GM19467 (cell line): ENCODE measurements around the gene TCEA3.
"Not testable (repeated sequence)": the region's sequence is repeated elsewhere in the genome, so short reads cannot be mapped to it uniquely, and the experiment has no call there.

Source experiments
- ATAC-seq: cut with Tn5 transposase; IDR thresholded peaks from one replicate; pipeline ENCODE4 v1.9.1; 2021; ENCODE audit warnings: mild to moderate bottlenecking, moderate library complexity; ENCODE audit not compliant: unreplicated experiment

Gene TCEA3

DNA sequence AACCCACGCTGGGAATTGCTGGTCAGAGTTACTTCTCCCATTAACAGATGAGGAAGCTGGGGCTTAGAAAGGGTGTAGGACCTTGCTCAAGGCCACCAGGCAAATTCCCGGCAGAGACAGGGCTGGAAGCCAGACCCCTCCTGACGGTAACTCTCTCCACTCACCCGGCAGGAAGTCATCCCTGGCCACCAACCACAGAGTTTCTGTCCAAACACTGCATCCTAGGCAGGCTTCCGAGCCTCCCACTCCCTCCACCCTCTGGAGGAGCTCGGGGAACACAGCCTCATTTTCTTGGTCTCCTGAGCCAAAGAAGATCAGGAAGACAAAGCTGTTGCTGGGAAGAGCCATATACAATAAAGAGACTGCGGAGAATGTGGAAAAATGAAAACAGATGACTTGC lies 29.9 kb downstream of the TCEA3 start:
- ATAC-seq, result no peak

DNA sequence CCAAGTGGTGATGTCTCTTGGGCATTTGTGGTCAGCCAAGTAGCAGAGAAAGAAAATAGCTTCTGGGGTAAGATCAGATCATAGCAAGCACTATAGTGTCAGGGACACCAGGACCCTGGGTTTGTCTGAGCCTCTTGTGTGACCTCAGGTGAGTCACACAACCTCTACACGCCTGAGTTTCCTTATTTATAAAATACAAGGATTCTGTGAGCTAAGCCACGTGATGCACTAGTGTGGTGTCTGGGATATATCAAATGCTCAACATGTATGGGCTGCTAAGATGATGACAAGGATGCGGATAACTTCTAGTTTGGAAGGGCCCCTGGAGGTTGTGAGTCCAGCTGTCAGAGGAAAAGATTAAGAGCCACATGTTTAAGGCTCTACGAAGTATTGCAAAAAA lies 30.4 kb downstream of the TCEA3 start:
- ATAC-seq, result no peak

DNA sequence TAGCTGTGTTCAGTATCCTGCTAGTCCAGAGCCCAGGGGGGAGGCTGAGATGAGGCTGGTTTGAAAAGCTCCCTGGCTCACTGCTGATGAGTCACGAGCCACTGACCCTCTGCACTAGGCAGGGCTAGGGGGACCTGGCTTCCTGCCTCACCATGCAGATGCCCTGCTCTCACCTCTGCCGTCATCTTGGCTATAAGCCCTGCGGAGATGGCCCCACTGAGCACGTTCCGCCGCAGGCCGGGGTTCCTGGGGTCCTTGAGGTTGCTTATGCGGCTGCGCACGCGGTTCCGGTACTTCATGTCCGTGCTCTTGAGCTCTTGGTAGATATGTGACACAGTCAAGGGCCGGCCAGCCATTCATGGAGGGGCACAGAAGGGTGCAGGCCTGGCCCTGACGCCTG lies 30.8 kb downstream of the TCEA3 start:
- ATAC-seq, result no peak

DNA sequence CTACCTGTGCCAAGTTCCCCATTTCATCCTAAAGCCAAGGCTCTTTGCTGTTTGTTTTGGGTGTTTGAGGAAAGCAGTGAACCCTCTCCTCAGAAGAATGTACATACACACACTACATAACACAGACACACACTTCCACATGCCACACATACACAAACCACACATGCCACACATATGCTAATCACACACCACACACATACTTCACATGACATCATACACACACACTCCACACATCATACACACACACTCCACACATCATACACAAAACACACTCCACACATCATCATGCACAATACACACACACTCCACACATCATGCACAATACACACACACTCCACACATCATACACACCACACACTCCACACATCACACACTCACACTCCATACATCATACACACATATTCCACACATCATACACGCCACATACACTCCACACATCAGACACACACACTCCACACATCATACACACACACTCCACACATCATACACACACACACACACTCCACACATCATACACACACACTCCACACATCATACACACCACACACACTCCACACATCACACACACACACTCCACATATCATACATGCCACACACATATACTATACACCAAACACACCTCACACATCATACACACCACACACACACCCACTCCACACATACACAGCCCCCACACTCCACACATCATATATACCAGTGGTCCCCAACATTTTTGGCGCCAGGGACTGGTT lies 32.3 kb downstream of the TCEA3 start:
- no peak for ATAC-seq

DNA sequence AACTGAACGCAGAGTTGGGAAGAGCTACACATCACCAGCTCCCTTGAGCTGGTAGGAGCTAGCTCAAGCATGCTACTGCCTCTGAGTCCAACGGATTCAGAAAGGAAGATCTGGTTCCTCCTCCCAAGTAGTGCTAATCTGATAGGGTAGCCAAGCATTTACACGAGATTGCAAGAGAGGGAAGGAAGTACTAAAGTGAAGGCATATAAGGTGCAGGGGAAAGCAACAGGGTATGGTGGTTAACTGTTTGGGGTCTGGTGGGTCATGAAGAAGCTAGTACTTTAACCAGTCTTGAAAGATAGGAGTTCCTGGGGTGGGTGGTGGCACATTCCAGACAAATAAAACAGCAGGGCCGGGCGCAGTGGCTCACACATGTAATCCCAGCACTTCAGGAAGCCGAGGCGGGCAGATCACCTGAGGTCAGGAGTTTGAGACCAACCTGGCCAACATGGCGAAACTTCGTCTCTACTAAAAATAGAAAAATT lies 34.7 kb downstream of the TCEA3 start:
- no peak for ATAC-seq

DNA sequence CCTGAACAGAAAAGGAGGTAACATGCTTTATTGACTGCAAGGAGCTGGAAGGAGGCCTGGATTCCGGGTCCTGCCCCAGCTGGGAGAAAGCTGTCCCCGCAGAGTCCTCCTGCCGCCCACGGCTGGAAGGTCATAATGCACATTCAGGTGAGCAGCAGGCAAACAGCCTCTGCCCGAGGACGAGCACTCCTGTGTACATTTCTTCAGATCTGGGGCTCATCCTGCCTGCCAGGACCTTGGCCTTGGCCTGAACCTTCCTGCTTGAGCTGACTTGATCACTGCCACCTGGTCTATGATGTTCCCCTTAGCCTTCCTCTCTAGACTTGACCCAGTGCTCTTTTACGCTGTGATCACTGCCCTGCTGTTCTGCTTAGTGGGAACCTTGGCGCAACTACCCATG lies 37.1 kb downstream of the TCEA3 start:
- ATAC-seq, result no peak

DNA sequence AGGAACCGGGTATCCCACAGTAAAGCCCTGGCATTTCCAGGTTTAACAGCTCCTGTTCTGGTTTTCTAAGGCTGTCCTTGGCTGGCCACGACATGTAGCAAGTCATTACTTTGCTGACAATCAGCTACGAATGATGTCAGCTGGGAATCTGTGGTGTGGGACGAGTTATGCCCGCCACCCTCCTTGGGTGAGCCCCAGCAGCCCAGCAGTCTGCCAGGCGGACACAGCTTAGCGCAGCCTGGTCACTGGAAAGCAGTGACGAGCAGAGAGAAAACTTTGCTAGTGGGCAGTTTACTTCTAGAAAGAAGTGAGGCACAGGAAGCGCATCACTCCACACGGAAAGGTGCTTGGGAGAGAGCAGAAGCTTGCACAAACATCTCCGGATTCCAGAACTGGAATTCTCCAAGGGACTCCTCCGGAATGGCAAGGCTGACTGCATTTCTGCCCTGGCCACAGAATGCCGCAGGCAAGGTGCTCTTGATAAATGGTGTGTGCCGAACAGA lies 39.4 kb downstream of the TCEA3 start:
- ATAC-seq, result no peak

DNA sequence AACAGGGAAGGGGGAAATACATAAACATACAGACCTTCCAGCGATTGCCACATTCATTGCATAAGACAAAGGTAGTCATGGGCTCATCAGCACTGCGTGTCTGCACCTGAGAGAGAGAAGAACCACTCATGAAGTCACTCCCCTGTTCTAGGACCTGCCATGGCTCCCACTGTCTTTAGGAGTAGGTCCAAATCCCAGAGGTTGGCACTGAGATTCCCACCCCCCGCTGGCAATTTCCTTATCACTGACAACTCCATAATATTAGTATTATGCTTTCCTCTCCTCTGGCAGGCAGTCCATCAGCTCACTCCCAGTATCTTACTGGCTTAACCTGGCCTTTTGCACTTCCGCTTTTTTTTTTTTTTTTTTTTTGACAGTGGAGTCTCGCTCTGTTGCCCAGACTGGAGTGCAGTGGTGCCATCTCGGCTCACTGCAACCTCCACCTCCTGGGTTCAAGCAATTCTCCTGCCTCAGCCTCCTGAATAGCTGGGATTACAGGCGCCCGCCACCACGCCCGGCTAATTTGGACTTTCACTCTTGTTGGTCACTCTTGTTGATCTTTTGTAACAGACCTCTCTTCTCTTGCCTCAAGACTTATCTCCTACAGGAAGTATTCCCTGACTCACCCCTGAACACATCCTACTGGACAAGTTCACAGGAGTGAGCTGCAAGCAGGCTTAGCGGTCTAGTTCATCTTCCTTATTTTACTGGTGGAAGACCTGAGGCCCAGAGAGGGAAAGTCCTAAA lies 40.1 kb downstream of the TCEA3 start:
- ATAC-seq, result no peak

DNA sequence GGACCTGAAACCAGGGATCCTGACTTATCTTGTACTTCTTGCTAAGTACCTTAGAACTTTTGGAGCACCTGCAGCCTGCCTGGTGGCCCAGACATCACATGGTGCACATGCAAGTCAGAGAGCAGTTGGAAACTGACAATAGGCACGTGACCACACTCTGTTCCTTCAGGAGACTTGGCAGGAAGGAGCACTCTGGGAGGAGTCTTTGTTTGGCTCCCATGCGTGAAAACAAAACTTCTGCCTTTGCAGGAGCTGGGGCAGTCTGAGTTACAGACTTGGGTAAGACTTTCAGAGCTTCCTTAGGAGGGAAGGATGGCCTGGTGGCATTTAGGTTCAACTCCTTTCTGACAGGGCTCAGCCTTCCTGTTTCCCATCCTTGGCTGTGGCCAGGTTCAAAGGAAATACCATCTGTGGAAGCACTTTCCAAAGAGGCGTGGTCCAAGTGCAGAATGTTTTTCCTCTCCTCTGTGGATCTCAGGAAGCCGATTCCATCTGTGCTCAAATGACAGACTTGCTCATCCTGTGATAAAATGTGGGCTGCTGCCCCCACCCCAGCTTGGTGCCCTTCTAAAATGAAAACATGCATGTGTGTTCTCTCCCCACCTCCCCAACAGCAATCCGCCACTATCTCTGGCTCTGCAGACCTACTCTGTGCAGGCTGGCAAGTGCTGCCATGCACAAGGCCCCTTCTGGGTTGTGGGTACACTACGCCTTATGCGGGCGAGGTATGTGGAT lies 40.8 kb downstream of the TCEA3 start:
- ATAC-seq, result no peak

DNA sequence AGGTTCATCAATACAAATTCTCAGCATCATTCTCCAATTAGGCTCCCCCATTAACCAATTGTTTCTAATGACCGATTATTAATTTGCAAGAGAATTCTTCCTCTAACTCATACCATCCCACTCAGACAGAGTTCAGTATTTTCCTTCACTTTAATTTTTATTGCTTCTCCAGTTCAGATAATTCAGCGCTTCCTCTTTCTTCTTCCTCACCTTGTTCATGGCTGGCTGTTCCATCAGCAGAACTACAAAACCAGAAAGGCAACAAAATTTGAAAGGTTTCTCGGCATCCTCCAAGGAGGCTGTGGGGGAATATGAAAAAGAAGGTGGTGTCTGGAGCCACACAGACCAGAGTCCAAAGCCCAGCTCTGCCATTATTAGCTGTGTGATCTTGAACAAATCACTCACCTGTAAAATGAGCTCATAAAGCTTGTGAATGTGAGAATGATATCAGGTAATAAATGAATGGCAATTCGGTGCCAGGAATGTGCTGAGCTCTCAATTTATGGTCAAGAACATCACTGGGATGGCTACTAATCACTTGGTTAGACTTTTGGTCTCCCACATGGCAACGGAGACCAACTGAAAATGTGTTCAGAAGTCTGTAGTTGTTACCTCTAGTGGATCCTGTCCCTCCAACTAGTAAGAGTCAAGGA lies 43.2 kb downstream of the TCEA3 start:
- ATAC-seq, result no peak

DNA sequence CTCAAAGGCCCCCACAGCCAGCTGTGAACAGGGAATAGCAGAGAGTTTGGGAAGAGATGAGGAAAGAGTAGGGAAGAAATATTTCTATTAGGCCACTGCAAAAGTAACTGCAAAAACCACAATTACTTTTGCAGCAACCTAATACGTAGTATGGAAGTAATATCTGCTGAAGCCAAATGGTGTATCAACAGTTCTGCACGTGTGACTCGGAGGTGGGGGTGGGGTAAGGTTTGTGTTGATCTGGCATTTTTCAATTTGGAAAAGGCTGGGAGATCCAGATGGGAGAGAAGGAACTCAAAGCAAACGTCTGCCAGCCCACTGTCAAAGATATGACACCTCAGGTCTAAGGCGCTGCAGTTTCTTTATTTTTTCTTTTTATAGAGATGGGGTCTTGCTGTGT lies 43.8 kb downstream of the TCEA3 start:
- ATAC-seq, result no peak

DNA sequence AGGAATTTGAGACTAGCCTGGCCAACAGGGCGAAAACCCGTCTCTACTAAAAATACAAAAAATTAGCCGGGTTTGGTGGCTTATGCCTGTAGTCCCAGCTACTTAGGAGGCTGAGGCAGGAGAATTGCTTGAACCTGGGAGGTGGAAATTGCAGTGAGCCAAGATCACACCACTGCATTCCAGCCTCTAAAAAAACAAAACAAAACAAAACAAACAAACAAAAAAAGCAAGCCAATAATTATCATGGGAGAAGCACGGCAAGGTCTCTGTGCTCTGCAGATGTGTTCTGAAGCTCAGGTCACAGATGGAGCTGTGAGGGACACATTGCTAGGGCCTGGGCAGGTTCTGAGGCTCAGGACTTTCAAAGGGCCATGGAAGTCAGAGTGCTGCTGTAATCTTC lies 44.3 kb downstream of the TCEA3 start:
- ATAC-seq, result not testable (repeated sequence)

DNA sequence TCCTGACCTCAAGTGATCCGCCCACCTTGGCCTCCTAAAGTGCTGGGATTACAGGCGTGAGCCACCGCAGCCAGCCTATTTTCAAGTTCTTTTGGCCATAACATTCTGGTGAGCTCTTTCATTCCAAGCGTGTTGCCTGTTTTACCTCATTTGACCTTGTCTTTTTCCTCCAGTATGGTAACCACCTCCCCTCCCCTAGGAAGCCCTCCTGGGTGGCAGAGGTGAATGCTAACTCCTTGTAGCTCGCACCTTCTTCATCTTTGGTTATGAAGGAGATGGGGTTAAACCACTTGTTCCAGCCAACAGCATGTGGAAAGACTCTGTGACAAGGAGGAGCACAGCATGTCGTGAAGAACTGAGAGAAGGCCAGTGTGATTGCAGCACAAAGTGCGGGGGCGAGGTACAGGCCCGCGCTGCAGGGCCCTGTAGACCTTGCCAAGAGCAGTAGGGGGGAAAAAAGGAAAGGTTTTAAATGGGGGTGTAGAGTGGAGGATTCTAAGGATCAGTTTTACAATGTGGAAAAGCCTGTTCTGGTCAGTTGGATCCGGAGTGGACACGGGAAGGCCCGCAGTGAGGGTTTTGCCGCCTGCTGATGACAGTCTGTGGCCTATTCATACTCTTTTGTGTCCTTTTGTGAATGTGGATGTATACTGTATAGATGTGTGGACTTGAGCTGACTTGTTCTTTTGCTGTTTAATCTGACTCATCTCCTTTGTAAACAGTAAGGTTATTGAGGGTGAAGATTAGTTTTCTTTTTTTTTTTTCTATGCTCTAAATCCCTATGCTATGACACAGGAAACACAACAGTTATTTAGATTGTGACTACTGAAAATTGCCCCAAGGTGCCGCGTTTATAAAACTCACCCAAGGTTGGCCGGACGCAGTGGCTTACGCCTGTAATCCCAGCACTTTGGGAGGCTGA lies 47.4 kb downstream of the TCEA3 start:
- no peak for ATAC-seq

DNA sequence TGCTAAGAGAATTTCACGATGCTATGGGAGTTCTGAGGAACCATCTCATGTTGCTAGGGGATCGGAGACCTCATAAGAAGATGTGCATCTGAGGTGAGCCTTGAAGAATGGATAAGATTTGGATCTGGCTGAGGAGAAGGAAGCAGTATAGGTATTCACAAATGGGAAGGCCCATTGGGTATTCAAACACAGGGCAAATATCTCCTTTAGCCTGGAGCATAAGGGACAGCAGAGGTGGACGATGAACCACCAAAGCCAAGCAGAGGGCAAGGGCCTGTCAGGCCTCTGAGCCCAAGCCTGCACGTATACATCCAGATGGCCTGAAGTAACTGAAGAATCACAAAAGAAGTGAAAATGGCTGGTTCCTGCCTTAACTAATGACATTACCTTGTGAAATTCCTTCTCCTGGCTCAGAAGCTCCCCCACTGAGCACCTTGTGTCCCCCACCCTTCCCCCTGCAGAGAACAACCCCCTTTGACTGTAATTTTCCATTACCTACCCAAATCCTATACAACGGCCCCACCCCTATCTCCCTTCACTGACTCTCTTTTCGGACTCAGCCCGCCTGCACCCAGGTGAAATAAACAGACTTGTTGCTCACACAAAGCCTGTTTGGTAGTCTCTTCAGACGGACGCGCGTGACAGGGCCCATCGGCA lies 50.3 kb downstream of the TCEA3 start:
- ATAC-seq, result not testable (repeated sequence)

DNA sequence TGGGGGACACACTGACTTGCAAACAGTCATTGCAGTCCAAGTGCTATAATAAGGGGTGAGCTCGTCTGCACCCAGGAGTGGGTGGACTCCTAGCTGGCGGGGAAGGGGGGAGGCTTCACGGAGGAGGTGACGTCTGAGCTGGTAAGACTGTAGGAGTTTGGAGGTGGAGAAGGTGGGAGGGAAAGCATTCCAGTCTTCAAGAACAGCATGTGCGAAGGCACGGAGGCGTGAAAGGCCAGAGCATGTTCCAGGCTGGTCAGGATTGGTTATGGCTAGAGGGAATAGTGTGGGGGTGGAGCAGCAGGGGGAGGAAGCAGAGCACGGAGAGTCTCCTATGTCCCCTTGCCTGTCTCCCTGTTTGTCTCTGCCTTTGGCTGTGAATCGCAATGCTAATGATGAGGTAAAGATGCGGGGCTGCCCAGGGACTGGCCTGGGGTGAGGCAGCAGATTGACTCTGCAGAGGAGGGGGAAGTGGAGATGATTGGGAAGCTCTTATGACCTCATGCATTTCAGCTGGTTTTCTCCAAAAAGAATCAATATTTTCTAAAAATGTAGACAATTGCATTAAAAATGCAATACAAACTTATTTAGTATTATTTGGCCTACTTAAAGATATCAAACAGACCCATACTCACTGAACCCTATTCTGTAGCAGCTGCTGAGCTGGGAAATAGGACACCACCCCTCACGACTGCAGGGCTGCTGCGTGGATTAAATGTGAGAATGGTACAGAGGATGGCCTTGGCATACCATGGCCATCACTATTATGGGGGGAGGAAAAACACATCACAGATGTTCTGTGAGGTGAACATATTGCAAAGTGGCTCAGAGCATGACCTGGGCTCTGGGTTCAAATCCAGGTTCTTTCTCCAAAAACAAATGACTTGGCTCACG lies 52.3 kb downstream of the TCEA3 start:
- no peak for ATAC-seq

DNA sequence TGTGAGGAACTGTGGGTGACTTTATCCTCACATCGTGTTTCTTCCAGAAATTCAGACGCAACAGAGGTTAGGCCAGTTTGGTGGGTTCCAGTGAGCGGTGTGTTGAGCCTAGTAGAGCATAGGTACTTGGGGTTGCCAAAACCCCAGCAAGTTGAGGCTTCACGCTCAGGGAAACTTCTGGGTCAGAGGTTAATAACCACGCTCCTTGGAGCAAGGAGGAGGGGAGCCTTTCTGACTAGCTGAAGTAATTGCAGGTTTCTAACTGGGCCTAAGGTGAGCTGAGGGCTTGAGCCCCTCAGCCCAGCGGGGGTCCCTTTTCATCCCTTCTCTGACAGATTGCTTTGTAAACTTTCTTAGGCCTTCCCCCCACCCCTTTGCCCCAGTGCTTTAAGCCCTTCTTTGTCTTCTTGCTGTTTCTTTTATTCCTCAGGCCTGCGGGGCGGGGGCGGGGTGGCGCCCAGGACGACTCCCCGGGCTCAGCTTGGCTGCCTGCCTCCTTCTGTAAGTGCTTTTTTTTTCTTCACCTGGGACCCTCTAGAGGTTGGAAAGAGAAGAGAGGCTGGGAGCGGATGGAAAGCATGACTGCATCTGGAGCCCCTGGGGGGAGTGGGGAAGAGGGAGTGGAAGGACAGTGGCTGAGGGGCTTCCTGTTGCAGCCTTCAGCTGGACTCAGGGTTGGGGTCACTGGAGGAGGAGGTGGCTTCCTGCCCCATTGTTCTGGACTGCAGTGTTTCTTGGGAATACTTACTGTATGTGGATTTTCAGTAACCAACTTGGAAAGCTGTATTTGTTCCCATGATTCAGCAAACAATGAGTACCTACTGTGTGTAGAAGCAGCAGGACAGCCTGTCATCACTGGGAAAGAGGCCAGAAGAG lies 53.6 kb downstream of the TCEA3 start:
- no peak for ATAC-seq

DNA sequence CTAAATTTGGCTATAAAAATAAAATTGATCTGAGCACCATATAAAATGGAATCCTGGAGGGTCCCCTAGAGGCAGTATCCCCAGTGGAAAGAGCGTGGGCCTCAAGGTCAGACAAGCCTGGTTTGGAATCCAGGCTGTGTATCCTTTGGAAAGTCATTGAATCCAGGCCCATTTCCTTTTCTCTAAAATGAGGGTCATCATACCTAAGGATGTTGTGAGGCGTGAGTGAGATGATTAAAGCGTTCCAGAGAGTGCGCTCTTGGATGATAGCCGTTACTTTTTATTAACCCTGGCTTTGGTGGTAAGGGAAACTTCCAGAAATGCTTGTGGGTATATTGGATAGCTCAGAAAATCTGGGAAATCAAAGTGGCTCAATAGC lies 54.2 kb downstream of the TCEA3 start:
- ATAC-seq, result no peak
